Measurements from ENCODE around the gene TANGO6. TPM values are rescaled to one million over a fixed set of nuclear protein-coding genes. Genes with fewer than 3 reads are reported as not detected.

Gene TANGO6
- total and polyA plus RNA-seq, 10 of the 15 experiments (the other 5 are each of a cell fraction or from before 2014, with no cell fraction given) = 1.1 to 20.6 (median 11.0) TPM

- TF ChIP-seq, protein P1, sequence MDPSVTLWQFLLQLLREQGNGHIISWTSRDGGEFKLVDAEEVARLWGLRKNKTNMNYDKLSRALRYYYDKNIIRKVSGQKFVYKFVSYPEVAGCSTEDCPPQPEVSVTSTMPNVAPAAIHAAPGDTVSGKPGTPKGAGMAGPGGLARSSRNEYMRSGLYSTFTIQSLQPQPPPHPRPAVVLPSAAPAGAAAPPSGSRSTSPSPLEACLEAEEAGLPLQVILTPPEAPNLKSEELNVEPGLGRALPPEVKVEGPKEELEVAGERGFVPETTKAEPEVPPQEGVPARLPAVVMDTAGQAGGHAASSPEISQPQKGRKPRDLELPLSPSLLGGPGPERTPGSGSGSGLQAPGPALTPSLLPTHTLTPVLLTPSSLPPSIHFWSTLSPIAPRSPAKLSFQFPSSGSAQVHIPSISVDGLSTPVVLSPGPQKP (IDR thresholded peaks at IDR 0.05; ENCODE audit: low read depth, low read length) = no peak
- TF ChIP-seq IRF3 (IDR thresholded peaks at IDR 0.05) = no peak
Measured at GRCh38 chr16:68826652-68827051, 16.7 kb upstream of the TANGO6 start (continued).

DNA sequence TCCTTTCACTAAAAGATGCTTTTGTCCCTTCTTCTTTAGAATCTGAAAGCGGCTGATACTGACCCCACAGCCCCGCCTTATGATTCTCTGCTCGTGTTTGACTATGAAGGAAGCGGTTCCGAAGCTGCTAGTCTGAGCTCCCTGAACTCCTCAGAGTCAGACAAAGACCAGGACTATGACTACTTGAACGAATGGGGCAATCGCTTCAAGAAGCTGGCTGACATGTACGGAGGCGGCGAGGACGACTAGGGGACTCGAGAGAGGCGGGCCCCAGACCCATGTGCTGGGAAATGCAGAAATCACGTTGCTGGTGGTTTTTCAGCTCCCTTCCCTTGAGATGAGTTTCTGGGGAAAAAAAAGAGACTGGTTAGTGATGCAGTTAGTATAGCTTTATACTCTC is 10.1 kb upstream of the TANGO6 start:
- SMC1A ChIA-PET (ENCODE audit: uncharacterized antibody, unreplicated experiment) = interaction anchor here (0.6 to 1.1 kb wide), 2 partner anchors 13 to 33 kb away, joined by 3 read pairs; no protein-coding TSS in a partner anchor
- no peak for ATAC-seq
- TF ChIP-seq EZH2 (IDR thresholded peaks at IDR 0.05; ENCODE audit: borderline replicate concordance, control insufficient read depth, low read depth, low read length) (no peak), CUX1 (IDR thresholded peaks at IDR 0.05; ENCODE audit: insufficient replicate concordance, low read depth, low read length) (no peak), NFXL1 (IDR thresholded peaks at IDR 0.05; ENCODE audit: borderline replicate concordance) (no peak), NR2C2 (IDR thresholded peaks at IDR 0.05; ENCODE audit: borderline replicate concordance, control insufficient read depth, insufficient read length, low read depth) (no peak), MTA2 (IDR thresholded peaks at IDR 0.05; ENCODE audit: low read depth) (no peak), JUND (IDR thresholded peaks at IDR 0.05; ENCODE audit: low read depth, low read length) (no peak)
- TF ChIP-seq, protein P2, sequence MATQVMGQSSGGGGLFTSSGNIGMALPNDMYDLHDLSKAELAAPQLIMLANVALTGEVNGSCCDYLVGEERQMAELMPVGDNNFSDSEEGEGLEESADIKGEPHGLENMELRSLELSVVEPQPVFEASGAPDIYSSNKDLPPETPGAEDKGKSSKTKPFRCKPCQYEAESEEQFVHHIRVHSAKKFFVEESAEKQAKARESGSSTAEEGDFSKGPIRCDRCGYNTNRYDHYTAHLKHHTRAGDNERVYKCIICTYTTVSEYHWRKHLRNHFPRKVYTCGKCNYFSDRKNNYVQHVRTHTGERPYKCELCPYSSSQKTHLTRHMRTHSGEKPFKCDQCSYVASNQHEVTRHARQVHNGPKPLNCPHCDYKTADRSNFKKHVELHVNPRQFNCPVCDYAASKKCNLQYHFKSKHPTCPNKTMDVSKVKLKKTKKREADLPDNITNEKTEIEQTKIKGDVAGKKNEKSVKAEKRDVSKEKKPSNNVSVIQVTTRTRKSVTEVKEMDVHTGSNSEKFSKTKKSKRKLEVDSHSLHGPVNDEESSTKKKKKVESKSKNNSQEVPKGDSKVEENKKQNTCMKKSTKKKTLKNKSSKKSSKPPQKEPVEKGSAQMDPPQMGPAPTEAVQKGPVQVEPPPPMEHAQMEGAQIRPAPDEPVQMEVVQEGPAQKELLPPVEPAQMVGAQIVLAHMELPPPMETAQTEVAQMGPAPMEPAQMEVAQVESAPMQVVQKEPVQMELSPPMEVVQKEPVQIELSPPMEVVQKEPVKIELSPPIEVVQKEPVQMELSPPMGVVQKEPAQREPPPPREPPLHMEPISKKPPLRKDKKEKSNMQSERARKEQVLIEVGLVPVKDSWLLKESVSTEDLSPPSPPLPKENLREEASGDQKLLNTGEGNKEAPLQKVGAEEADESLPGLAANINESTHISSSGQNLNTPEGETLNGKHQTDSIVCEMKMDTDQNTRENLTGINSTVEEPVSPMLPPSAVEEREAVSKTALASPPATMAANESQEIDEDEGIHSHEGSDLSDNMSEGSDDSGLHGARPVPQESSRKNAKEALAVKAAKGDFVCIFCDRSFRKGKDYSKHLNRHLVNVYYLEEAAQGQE (IDR thresholded peaks at IDR 0.05; ENCODE audit: low read depth, low read length) = no peak

More for the DNA sequence above, 10.1 kb upstream of the TANGO6 start:
- Histone ChIP-seq H3K27ac (ENCODE audit: control insufficient read depth, insufficient read depth) (no peak overlapping the region), H3K4me2 (ENCODE audit: control insufficient read depth, insufficient read depth) (no peak overlapping the region), H3K27me3 (replicated peaks in 1 of 2; ENCODE audit: control insufficient read depth in 2 of 2, insufficient read depth in 2 of 2, low read length in 1 of 2) (no peaks in the 10 kb centered on the region), H3K9me3 (replicated peaks; ENCODE audit: control insufficient read depth, insufficient read depth, low read length) (no peaks in the 10 kb centered on the region), H3K36me3 (ENCODE audit: control insufficient read depth in 2 of 2, insufficient read depth in 2 of 2, low read length in 1 of 2) (no peaks in the 10 kb centered on the region), H4K20me1 (ENCODE audit: control insufficient read depth, insufficient read depth) (no peaks in the 10 kb centered on the region), H3K9ac (ENCODE audit: control insufficient read depth, insufficient read depth, low read length) (no peak overlapping the region), H3K79me2 (ENCODE audit: control insufficient read depth, insufficient read depth, low read length) (no peaks in the 10 kb centered on the region), H3K4me3 (no peak overlapping the region), H2AFZ (ENCODE audit: control insufficient read depth, low read depth, low read length) (no peak overlapping the region), H3K4me1 (ENCODE audit: control insufficient read depth, insufficient read depth, low read length) (no peaks in the 10 kb centered on the region)
- FAIRE-seq = no peak
- RAD21 ChIA-PET (ENCODE audit: unreplicated experiment) = interaction anchor here (1.0 kb wide), 1 partner anchor 29 kb away, joined by 3 read pairs; no protein-coding TSS in a partner anchor
- 51% methylated on average over 14 of the region's 14 CpGs for WGBS (ENCODE audit: insufficient coverage, insufficient replicate concordance, low lambda C conversion rate, missing lambda C conversion rate)
- CTCF ChIA-PET = interaction anchor here (0.9 to 1.8 kb wide), 3 partner anchors 9 to 312 kb away, joined by 4 to 7 read pairs (median 5); no protein-coding TSS in a partner anchor
- BruUV-seq (replicated peaks) = no TSS peak
- POLR2A ChIA-PET = interaction anchor here (0.6 to 1.2 kb wide), 4 partner anchors 46 to 441 kb away, joined by 3 to 7 read pairs (median 4); no protein-coding TSS in a partner anchor
- intact Hi-C loops (cut with micrococcal nuclease; ENCODE audit: unreplicated experiment) = no loop called here
- DNase-seq (ENCODE audit: low read depth, low spot score) = no peak
- in situ Hi-C loops (cut with MboI) = no loop called here
